ENCODE data around the gene LITAF.

- TF ChIP-seq, protein P1, sequence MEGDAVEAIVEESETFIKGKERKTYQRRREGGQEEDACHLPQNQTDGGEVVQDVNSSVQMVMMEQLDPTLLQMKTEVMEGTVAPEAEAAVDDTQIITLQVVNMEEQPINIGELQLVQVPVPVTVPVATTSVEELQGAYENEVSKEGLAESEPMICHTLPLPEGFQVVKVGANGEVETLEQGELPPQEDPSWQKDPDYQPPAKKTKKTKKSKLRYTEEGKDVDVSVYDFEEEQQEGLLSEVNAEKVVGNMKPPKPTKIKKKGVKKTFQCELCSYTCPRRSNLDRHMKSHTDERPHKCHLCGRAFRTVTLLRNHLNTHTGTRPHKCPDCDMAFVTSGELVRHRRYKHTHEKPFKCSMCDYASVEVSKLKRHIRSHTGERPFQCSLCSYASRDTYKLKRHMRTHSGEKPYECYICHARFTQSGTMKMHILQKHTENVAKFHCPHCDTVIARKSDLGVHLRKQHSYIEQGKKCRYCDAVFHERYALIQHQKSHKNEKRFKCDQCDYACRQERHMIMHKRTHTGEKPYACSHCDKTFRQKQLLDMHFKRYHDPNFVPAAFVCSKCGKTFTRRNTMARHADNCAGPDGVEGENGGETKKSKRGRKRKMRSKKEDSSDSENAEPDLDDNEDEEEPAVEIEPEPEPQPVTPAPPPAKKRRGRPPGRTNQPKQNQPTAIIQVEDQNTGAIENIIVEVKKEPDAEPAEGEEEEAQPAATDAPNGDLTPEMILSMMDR (IDR thresholded peaks at IDR 0.05), result no peak
- no peak for TF ChIP-seq POLR2A (IDR thresholded peaks at IDR 0.05)
- no peak for TF ChIP-seq EP300 (IDR thresholded peaks at IDR 0.05)
These were observed 40.6 kb upstream of the LITAF start for GRCh38 chr16:11627292-11627663.
